WTC11 (cell line): ENCODE results near the gene VSNL1. TPM values are rescaled to one million over a fixed set of nuclear protein-coding genes. Genes with fewer than 3 reads are reported as not detected.

Experiments
- ATAC-seq: fragments of 200-7000 bp; cut with Tn5 transposase; 2 replicates; pipeline ENCODE4 v1.10.0; 2021; ENCODE audit warnings: mild to moderate bottlenecking, moderate library complexity
- CTCF ChIA-PET: fragments of 300-600 bp; sonication (Branson Sonifier 250); formaldehyde crosslinking; loops from one replicate; lab custom pipeline; 2021; ENCODE audit warnings: antibody characterized with exemption; lab: Charles Lee
- POLR2A ChIA-PET: fragments of 350-600 bp; sonication (Branson Sonifier 250); formaldehyde crosslinking; loops from one replicate; lab custom pipeline; 2021; ENCODE audit warnings: antibody characterized with exemption; lab: Charles Lee
- DNase-seq: peaks from one replicate; pipeline ENCODE4 v3.0.0; 2021; ENCODE audit warnings: low spot score
- H3K27ac Mint-ChIP-seq: 2 replicates; pipeline ENCODE4 v1.8.0; 2021; ENCODE audit warnings: mixed read lengths
- H3K27me3 Mint-ChIP-seq: 2 replicates; pipeline ENCODE4 v1.8.0; 2021; ENCODE audit warnings: low read depth, mild to moderate bottlenecking, moderate library complexity, mixed read lengths
- H3K36me3 Mint-ChIP-seq: 2 replicates; pipeline ENCODE4 v1.8.0; 2021; ENCODE audit warnings: mixed read lengths
- H3K4me1 Mint-ChIP-seq: 2 replicates; pipeline ENCODE4 v1.8.0; 2022; ENCODE audit warnings: mixed read lengths
- H3K4me3 Mint-ChIP-seq: 2 replicates; pipeline ENCODE4 v1.8.0; 2021; ENCODE audit warnings: mild to moderate bottlenecking, moderate library complexity, mixed read lengths
- H3K9me3 Mint-ChIP-seq: 2 replicates; pipeline ENCODE4 v1.8.0; 2021; ENCODE audit warnings: mixed read lengths
- CREM ChIP-seq: sonication (generic); formaldehyde crosslinking; IDR thresholded peaks from 2 replicates; pipeline ENCODE4 v1.8.1; 2022; ENCODE audit warnings: mild to moderate bottlenecking, missing genetic modification reagents, moderate library complexity
- FOXJ3 ChIP-seq: sonication (generic); formaldehyde crosslinking; IDR thresholded peaks from 2 replicates; pipeline ENCODE4 v1.9.0; 2021; ENCODE audit warnings: missing genetic modification reagents, mild to moderate bottlenecking, borderline replicate concordance
- JAZF1 ChIP-seq: fragments of 250-450 bp; sonication (Bioruptor Pico); IDR thresholded peaks from 2 replicates; pipeline ENCODE4 v1.9.0; 2021; ENCODE audit warnings: moderate library complexity, mild to moderate bottlenecking, inconsistent platforms
- NFE2L1 ChIP-seq: sonication (generic); formaldehyde crosslinking; IDR thresholded peaks from 2 replicates; pipeline ENCODE4 v1.8.1; 2023; ENCODE audit warnings: missing genetic modification reagents
- NR3C1 ChIP-seq: sonication (generic); formaldehyde crosslinking; conservative IDR thresholded peaks from 2 replicates; pipeline ENCODE4 v1.8.1; 2023; ENCODE audit warnings: low read depth, mild to moderate bottlenecking, missing genetic modification reagents
- SMAD4 ChIP-seq: sonication (generic); formaldehyde crosslinking; IDR thresholded peaks from 2 replicates; pipeline ENCODE4 v1.8.0; 2022; ENCODE audit warnings: mild to moderate bottlenecking, missing genetic modification reagents
- SP1 ChIP-seq: sonication (generic); formaldehyde crosslinking; conservative IDR thresholded peaks from 2 replicates; pipeline ENCODE4 v1.8.1; 2022; ENCODE audit warnings: missing genetic modification reagents
- ZNF121 ChIP-seq: sonication (generic); formaldehyde crosslinking; IDR thresholded peaks from 2 replicates; pipeline ENCODE4 v1.8.0; 2023; ENCODE audit warnings: missing genetic modification reagents
- ZNF317 ChIP-seq: sonication (generic); formaldehyde crosslinking; IDR thresholded peaks from 2 replicates; pipeline ENCODE4 v1.8.1; 2023; ENCODE audit warnings: low read depth, mild to moderate bottlenecking, moderate library complexity, missing genetic modification reagents, borderline replicate concordance
- total RNA-seq: library from RNA; stranded (reverse); gene quantifications from 3 replicates; pipeline ENCODE4 v1.2.3, GENCODE V29; 2021
- TF ChIP-seq, protein P1 (sequence below): sonication (generic); formaldehyde crosslinking; conservative IDR thresholded peaks from 2 replicates; pipeline ENCODE4 v1.8.1; 2023; ENCODE audit warnings: mild to moderate bottlenecking, low read depth, missing genetic modification reagents, moderate library complexity
- TF ChIP-seq, protein P2 (sequence below): fragments of 250-450 bp; sonication (Bioruptor Pico); IDR thresholded peaks from 2 replicates; pipeline ENCODE4 v1.9.0; 2021; ENCODE audit warnings: moderate library complexity, mild to moderate bottlenecking, inconsistent platforms, borderline replicate concordance
- TF ChIP-seq, protein P3 (sequence below): fragments of 250-450 bp; sonication (Bioruptor Pico); conservative IDR thresholded peaks from 2 replicates; pipeline ENCODE4 v1.9.0; 2021; ENCODE audit warnings: mild to moderate bottlenecking
- TF ChIP-seq, protein P4 (sequence below): sonication (generic); formaldehyde crosslinking; IDR thresholded peaks from 2 replicates; pipeline ENCODE4 v1.8.0; 2022; ENCODE audit warnings: mild to moderate bottlenecking, missing genetic modification reagents
- TF ChIP-seq, protein P5 (sequence below): fragments of 250-450 bp; sonication (Bioruptor Pico); IDR thresholded peaks from 2 replicates; pipeline ENCODE4 v1.9.0; 2021; ENCODE audit warnings: mild to moderate bottlenecking
- TF ChIP-seq, protein P6 (sequence below): fragments of 250-450 bp; sonication (Bioruptor Pico); IDR thresholded peaks from 2 replicates; pipeline ENCODE4 v2.1.2; 2022; ENCODE audit warnings: mild to moderate bottlenecking, moderate library complexity

VSNL1 gene
- total RNA-seq, 1 experiment from 2014 or later: 78.4 TPM

DNA sequence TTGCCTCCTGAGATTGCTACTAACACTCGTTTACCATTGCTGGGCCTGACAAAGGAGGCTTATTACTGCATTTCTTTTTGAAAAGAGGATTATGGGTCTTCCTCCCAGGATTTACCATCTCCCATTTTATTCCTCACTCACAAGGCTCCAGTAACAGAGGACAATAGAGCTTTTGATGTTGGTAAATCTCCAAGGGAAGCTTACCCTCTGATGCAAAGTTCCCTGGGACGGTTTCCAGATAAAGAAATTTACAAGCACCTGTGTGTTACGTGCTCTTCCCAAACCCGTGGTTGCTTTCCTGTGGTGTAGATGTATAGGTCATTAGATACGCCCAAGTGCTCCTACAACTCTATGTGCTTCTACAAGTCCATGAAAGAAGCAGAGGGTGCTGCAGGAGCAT, 17.1 kb downstream of the VSNL1 start:
- DNase-seq (no peak), ATAC-seq (peak; percentile 69)
- peak overlapping the region; percentile 16 for H3K4me3 Mint-ChIP-seq
- CTCF ChIA-PET: interaction anchor here (1.0 to 1.5 kb wide), 2 partner anchors 14 to 17 kb away, joined by 3 to 4 read pairs; partner anchors contain the start of gene VSNL1
- peaks cover 91% of the 10 kb centered on the region for H3K4me1 Mint-ChIP-seq
- peak overlapping the region; percentile 94 for H3K27ac Mint-ChIP-seq
- H3K36me3 Mint-ChIP-seq: peaks cover under 1% of the 10 kb centered on the region; the same call in 1 of the 2 replicates
- H3K9me3 Mint-ChIP-seq: peaks cover 3% of the 10 kb centered on the region; the same call in 1 of the 2 replicates
- H3K27me3 Mint-ChIP-seq: no peaks in the 10 kb centered on the region
- POLR2A ChIA-PET: no interaction called here
- TF ChIP-seq NFE2L1 (no peak), CREM (CRISPR knock-in tag) (peak; percentile 23; the same call in 1 of the 2 replicates), SP1 (CRISPR knock-in tag) (peak; percentile 38; the same call in 1 of the 2 replicates)
- TF ChIP-seq, all 79 proteins: peak for 2

DNA sequence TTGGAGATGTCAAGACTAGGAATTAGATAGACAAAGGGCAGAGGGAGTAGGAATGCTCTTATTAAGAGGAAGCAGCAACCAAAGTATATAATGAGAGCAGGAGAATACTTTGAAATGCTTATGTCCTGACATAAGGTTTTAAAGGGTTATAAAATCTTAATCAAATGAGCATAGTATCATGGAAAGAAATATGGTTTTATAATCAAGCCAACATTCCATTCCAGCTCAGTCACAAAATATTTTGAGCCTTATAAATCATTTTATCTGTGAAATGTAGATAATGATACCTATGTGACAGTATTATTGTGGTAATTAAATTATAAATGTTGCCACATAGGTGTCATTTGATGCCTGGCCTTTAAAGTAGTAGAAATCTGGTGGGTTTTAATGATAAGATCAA, 17.6 kb downstream of the VSNL1 start:
- Mint-ChIP-seq H3K27me3 (no peaks in the 10 kb centered on the region), H3K4me1 (peaks cover 91% of the 10 kb centered on the region), H3K27ac (peak overlapping the region; percentile 94), H3K4me3 (peak overlapping the region; percentile 16), H3K36me3 (peaks cover 6% of the 10 kb centered on the region; the same call in 1 of the 2 replicates), H3K9me3 (peaks cover 6% of the 10 kb centered on the region; the same call in 1 of the 2 replicates)
- DNase-seq: no peak
- ChIA-PET POLR2A (no interaction called here), CTCF (interaction anchor here (1.0 to 1.5 kb wide), 2 partner anchors 14 to 18 kb away, joined by 3 to 4 read pairs; partner anchors contain the start of gene VSNL1)
- TF ChIP-seq, protein P1, sequence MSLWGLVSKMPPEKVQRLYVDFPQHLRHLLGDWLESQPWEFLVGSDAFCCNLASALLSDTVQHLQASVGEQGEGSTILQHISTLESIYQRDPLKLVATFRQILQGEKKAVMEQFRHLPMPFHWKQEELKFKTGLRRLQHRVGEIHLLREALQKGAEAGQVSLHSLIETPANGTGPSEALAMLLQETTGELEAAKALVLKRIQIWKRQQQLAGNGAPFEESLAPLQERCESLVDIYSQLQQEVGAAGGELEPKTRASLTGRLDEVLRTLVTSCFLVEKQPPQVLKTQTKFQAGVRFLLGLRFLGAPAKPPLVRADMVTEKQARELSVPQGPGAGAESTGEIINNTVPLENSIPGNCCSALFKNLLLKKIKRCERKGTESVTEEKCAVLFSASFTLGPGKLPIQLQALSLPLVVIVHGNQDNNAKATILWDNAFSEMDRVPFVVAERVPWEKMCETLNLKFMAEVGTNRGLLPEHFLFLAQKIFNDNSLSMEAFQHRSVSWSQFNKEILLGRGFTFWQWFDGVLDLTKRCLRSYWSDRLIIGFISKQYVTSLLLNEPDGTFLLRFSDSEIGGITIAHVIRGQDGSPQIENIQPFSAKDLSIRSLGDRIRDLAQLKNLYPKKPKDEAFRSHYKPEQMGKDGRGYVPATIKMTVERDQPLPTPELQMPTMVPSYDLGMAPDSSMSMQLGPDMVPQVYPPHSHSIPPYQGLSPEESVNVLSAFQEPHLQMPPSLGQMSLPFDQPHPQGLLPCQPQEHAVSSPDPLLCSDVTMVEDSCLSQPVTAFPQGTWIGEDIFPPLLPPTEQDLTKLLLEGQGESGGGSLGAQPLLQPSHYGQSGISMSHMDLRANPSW: no peak
- no peak for TF ChIP-seq ZNF317 (CRISPR knock-in tag)
- ATAC-seq: no peak

DNA sequence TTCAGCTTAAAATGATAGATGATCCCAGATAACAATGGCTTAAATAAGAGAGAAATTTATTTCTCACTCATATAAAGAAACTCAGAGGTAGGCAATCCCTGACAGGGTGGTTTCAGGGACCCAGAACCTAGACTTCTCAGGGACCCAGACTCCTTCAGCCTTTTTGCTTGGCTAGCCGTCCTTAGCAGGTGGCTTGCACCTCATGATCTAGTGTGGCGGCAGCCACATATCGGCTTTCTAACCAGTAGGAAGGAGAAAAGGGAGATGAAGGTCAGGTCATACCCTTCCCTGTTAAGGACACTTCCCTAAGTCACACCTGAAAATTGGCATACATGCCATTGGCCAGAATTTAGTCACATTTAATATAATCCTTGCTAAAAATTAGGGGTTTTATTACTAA, 18.4 kb downstream of the VSNL1 start:
- ChIA-PET CTCF (interaction anchor here (1.7 kb wide), 1 partner anchor 18 kb away, joined by 5 read pairs; the partner anchor contains the start of gene VSNL1), POLR2A (no interaction called here)
- Mint-ChIP-seq H3K27me3 (no peaks in the 10 kb centered on the region), H3K36me3 (peaks cover 7% of the 10 kb centered on the region; the same call in 1 of the 2 replicates), H3K4me3 (peak overlapping the region; percentile 24; the same call in 1 of the 2 replicates), H3K27ac (peak overlapping the region; percentile 76), H3K4me1 (peaks cover 84% of the 10 kb centered on the region), H3K9me3 (peaks cover 6% of the 10 kb centered on the region; the same call in 1 of the 2 replicates)
- ATAC-seq (peak; percentile 57), DNase-seq (no peak)
- TF ChIP-seq, protein P2, sequence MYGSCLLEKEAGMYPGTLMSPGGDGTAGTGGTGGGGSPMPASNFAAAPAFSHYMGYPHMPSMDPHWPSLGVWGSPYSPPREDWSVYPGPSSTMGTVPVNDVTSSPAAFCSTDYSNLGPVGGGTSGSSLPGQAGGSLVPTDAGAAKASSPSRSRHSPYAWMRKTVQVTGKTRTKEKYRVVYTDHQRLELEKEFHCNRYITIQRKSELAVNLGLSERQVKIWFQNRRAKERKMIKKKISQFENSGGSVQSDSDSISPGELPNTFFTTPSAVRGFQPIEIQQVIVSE: no peak
- TF ChIP-seq JAZF1 (CRISPR knock-in tag) (no peak), FOXJ3 (CRISPR knock-in tag) (no peak), SMAD4 (CRISPR knock-in tag) (no peak), ZNF121 (CRISPR knock-in tag) (no peak), NR3C1 (no peak)
- TF ChIP-seq, protein P1: no peak
- TF ChIP-seq, protein P3, sequence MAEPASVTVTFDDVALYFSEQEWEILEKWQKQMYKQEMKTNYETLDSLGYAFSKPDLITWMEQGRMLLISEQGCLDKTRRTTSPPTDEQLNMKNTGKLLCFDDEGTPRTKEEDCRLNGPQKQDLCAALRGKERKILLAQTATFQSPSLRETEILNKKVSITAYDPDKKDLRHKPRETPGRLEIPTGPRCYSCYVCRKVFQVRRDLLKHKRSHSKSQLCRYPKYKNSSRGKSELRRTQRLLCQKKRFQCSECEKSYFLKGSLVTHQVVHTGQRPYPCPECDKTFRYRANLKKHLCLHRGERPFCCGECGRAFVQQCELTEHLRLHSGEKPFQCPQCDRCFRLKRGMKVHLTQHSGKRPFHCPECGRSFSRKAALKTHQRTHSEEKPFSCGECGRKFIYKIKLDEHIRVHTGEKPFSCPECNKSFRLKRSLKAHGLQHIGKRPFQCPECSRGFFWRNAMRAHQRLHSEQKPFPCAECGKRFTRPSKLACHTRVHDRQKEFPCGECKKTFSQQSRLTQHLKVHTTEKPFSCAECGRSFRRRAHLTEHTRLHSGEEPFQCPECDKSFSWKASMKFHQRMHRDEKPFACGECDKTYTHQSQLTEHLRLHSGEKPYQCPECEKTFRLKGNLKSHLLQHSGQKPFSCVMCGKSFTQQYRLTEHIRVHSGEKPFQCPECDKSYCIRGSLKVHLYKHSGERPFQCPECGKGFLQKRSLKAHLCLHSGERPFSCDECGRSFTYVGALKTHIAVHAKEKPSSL: no peak
- TF ChIP-seq, protein P4, sequence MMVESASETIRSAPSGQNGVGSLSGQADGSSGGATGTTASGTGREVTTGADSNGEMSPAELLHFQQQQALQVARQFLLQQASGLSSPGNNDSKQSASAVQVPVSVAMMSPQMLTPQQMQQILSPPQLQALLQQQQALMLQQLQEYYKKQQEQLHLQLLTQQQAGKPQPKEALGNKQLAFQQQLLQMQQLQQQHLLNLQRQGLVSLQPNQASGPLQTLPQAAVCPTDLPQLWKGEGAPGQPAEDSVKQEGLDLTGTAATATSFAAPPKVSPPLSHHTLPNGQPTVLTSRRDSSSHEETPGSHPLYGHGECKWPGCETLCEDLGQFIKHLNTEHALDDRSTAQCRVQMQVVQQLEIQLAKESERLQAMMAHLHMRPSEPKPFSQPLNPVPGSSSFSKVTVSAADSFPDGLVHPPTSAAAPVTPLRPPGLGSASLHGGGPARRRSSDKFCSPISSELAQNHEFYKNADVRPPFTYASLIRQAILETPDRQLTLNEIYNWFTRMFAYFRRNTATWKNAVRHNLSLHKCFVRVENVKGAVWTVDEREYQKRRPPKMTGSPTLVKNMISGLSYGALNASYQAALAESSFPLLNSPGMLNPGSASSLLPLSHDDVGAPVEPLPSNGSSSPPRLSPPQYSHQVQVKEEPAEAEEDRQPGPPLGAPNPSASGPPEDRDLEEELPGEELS (CRISPR knock-in tag): no peak
- TF ChIP-seq, protein P5, sequence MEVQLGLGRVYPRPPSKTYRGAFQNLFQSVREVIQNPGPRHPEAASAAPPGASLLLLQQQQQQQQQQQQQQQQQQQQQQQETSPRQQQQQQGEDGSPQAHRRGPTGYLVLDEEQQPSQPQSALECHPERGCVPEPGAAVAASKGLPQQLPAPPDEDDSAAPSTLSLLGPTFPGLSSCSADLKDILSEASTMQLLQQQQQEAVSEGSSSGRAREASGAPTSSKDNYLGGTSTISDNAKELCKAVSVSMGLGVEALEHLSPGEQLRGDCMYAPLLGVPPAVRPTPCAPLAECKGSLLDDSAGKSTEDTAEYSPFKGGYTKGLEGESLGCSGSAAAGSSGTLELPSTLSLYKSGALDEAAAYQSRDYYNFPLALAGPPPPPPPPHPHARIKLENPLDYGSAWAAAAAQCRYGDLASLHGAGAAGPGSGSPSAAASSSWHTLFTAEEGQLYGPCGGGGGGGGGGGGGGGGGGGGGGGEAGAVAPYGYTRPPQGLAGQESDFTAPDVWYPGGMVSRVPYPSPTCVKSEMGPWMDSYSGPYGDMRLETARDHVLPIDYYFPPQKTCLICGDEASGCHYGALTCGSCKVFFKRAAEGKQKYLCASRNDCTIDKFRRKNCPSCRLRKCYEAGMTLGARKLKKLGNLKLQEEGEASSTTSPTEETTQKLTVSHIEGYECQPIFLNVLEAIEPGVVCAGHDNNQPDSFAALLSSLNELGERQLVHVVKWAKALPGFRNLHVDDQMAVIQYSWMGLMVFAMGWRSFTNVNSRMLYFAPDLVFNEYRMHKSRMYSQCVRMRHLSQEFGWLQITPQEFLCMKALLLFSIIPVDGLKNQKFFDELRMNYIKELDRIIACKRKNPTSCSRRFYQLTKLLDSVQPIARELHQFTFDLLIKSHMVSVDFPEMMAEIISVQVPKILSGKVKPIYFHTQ (CRISPR knock-in tag): no peak
- TF ChIP-seq, protein P6, sequence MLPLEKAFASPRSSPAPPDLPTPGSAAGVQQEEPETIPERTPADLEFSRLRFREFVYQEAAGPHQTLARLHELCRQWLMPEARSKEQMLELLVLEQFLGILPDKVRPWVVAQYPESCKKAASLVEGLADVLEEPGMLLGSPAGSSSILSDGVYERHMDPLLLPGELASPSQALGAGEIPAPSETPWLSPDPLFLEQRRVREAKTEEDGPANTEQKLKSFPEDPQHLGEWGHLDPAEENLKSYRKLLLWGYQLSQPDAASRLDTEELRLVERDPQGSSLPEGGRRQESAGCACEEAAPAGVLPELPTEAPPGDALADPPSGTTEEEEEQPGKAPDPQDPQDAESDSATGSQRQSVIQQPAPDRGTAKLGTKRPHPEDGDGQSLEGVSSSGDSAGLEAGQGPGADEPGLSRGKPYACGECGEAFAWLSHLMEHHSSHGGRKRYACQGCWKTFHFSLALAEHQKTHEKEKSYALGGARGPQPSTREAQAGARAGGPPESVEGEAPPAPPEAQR (CRISPR knock-in tag): no peak
